GM18909 (cell line): ENCODE results near the gene SPNS2.

Experiments used
- ATAC-seq: cut with Tn5 transposase; IDR thresholded peaks from one replicate; pipeline ENCODE4 v1.9.1; 2021; ENCODE audit warnings: mild to moderate bottlenecking; ENCODE audit not compliant: unreplicated experiment, poor library complexity

Gene SPNS2

GRCh38 chr17:4547118-4547906 lies 48.6 kb downstream of the SPNS2 start:
- ATAC-seq: no peak

GRCh38 chr17:4548061-4548461 lies 49.4 kb downstream of the SPNS2 start:
- no peak for ATAC-seq

DNA sequence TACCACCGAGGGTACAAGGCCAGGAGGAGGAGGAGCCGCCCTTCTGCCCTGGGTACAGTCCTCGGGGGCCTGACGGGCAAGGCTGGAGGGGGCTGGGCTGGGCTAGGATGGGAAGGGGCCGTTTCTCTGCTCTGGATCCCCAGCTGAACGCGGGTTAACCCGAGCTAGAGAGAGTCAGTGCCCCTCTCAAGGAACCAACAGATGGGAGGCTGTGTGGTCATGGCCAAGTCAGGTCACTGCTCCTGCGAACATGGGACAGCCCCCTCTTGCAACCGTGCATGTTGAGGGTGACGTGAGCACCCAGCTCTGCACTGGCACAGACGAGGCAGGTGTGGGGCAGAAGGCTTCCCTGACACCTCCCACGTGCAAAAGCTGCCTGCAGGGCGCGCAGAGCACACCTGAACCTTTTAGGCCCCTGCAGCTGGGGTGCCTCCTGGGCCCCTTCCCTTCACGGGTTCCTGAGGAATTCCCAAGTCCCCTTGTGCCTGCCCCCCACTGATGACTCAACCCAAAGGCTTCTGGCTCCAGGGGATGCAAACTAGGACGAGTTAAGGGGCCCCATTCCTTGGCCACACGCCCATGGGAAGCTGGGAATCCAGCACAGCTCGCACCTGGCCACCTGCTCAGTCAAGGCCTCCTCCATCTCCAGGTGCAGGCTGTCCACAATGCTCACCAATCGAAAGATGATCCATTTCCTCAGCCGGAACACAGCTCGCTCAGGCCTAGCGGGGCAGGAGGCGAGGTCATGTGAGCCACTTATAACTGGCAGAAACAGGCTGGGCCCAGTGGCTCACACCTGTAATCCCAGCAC lies 50.2 kb downstream of the SPNS2 start:
- ATAC-seq: no peak

GRCh38 chr17:4549781-4550533 lies 51.3 kb downstream of the SPNS2 start:
- no peak for ATAC-seq

DNA sequence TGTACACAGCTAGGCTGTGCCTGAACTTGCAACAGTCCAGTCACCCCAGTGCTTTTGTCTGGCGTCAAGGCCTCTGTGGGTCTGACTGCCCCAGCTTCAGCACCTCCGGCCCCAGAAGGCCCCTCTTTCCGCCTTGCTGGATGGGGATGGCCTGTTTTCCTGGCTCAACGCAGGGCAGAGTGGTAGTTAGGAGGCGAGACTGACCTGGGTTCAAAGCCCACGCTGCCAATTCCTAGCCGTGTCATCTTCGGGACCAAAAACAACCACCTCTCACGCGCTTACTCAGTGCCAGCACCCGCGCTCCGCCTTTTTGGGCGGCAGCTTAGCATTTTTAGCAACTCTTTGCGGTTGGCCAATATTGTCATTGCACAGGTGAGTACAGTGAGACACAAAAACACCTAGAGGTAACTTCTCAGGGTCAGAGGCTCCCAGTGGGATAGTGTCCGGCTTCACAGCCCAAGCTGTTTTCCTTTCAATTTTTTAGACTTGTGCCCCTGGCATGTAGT lies 51.9 kb downstream of the SPNS2 start:
- no peak for ATAC-seq

DNA sequence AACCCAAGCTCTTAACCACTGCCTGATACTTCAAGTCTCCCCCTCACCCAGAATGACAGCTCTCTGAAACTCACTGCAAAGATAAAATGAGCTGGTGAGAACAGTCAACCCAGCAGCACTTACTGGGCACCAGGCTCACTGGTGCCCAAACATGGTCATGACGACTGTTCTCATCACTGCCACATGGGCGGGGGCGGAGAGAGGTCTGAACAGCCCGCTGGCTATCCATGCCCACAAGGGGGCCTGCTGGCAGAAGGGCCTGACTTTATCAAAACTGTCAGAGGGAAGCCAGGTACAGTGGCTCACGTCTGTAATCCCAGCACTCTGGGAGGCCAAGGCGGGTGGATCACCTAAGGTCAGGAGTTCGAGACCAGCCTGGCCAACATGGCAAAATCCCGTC lies 52.5 kb downstream of the SPNS2 start:
- ATAC-seq: no peak

- ATAC-seq: no peak
These were observed 53.3 kb downstream of the SPNS2 start for GRCh38 chr17:4551796-4552525.

- ATAC-seq: no peak
These were observed 55.0 kb downstream of the SPNS2 start for GRCh38 chr17:4553669-4554068.

DNA sequence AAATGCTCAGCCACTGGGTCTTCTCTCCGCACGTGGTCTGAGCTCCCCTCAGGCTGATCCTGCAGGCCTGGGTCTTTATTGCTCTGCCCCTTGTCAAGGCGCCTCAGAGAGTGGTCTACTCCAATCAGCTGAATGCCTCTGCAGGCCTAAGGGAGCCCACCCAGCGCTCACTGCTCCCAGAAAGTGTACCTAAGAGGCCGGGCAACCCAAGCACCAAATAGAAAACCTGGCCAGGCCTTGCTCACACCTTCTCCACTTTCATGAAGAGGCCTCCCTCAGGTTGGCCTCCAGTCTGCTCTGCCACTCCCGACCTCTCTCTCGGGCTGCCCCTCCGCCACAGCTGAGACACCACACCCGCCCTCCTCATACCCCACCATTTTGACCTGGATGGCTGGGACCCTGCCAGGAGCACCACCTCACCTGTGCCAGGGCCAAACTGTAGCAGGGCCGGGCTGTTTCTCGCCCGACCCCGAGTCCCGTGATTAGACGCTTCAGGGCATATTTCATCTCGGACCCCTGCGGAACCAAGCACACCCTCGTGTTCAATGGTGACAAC lies 55.8 kb downstream of the SPNS2 start:
- peak; percentile 5 for ATAC-seq

GRCh38 chr17:4554997-4555799 lies 56.5 kb downstream of the SPNS2 start, which contains the start of gene MYBBP1A:
TSS of gene MYBBP1A (minus strand) at chr17:4555384. CDS start at chr17:4555324, 60 bp downstream.
- peak; percentile 85 for ATAC-seq

DNA sequence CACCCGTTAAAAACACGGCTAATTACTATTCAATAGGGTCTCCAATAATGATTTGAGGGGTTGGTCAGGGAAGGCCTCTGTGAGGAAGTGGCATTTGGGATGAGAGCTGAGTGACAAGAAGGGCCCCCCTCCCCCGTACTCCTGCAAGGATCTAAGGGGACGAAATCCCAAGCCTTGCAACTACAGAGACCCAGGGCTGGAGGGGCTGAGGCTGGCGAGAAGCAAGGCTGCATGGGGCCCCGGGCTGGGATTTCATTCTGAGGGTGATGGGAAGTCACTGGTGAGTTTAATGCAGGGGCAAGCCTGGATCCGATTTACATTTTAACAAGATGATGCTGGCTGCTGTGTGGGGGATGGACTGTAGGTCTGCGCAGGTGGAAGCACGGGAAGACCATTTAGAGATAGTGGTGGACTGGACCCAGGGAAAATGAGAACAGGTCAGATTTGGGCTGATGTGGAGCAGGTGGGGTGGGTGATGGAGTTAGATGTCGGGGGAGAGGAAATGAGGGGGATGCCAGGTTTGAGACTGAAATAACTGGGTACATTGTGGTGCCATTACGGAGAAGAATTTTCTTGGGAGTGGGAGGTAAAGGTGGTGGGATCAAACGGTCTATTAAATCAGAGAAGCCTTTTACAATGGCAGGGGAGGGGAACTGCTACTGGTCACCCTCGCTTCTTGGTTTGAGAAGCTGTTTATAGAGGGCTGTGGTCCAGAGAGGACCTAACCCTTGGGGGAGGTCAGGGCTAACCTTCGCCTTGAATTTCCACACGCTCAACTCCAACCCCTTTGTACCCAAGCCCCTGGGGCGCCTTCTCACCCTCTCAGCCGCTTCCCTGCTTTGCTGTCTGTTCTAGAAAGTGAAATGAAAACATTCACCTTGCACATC lies 57.4 kb downstream of the SPNS2 start:
- ATAC-seq: no peak

DNA sequence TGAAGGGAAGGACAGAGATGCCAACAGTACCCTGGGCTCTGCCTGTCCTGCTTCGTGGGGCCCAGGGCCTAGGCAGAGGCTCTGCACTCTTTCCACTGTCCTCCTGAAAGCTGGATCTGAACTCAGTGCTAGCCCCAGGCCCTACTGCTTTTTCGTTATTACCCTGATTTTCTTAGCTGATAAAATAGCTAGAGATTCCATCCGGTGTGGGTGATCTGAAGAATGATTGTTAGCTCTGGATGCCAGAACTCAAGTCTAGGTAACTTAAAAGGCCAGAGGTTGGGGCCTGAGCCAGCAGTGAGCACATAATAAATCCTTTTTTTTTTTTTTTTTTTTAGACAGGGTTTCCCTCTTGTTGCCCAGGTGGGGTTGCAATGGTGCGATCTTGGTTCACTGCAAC lies 58.3 kb downstream of the SPNS2 start:
- no peak for ATAC-seq

- ATAC-seq: no peak
These were observed 59.1 kb downstream of the SPNS2 start for GRCh38 chr17:4557626-4558346.

DNA sequence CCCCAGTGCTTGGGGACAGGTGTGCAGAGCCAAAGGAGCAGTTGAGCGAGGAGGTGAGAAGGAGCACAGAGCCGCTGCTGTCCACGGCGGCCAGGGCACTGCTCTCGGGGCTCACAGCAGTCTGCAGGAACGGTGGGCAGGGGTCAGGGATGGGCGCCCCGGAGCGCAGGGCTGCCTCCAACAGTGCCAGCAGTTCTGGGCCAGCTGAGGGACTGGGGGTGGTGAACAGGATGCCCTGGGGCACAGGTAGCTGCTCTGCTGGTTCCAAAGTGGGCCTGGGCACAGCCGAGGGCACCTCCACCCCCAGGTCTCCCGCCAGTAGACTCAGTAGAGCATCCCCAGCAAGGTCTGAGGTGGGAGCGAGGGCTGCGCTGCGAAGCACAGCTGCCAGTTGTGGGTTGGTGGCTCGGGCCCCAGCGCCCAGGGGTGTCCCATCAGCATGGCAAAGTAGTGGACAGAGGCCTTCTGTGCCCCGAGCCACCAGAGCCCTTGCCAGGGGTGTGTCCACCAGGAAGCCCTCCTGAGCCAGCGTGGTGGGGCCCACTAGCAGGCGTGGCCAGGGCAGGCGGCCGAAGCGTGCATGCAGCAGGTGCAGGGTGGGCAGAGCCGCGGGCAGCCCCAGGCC lies 59.8 kb downstream of the SPNS2 start:
- no peak for ATAC-seq

GRCh38 chr17:4559139-4559791 lies 60.6 kb downstream of the SPNS2 start:
- ATAC-seq: no peak

- ATAC-seq: no peak
These were observed 61.3 kb downstream of the SPNS2 start for GRCh38 chr17:4559966-4560365.
